Measurements from ENCODE around the gene RGS2.

RGS2 gene, protein sequence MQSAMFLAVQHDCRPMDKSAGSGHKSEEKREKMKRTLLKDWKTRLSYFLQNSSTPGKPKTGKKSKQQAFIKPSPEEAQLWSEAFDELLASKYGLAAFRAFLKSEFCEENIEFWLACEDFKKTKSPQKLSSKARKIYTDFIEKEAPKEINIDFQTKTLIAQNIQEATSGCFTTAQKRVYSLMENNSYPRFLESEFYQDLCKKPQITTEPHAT

DNA sequence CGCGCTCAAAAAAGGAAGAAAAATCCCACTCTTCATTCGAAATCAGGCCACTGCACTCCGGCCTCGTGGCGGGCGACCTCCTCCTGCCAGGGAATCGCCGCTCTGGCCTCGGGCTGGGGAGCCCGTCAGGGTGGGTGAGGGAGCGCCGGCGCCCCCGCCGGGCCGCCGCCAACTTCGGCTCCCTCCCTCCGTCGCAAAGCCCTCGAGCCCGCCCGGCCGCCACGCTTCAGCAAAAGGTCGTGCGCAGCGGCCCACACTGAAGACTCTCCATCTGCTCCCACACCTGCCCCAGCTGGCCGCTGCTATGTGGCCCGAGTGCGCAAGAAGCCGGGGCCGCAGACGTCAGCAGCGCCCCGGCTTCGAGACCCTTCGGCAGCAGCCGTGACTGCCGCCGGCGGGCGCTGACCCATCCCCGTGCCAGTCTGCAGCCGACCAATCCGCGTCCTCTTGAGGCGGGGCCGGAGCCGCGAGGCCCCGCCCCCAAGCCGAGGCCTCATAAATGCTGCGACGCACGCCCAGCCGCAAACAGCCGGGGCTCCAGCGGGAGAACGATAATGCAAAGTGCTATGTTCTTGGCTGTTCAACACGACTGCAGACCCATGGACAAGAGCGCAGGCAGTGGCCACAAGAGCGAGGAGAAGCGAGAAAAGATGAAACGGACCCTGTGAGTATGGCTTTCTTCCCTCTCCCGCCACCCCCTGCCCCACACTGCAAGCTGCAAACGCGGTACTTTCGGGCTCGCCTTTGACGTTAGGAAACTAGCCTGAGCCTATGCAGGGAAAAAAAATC lies at the start of gene RGS2:
Gene RGS2, plus strand, starts transcription at position 522 of the 789 bp plus-strand sequence. Its CDS starts 33 bp downstream, at position 555.
- peak; percentile 89 for DNase-seq

GRCh38 chr1:192759104-192759503 lies 49.7 kb upstream of the RGS2 start:
- DNase-seq: no peak

DNA sequence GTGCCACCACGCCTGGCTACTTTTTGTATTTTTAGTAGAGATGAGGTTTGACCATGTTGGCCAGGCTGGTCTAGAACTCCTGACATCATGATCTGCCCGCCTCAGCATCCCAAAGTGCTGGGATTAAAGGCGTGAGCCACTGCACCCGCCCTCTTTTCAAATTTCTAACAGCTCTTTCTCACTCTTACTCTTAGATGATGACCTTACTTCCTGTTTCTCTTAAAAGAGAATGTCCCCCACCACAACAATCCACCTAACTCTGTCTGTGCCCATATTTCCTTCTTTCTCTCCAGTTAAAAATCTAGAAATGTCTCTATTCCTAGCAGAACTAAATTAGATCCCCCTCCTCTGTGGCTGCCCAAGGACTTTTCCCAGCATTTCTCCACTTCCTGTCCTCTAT lies 46.6 kb upstream of the RGS2 start:
- no peak for DNase-seq

GRCh38 chr1:192763243-192763642 lies 45.6 kb upstream of the RGS2 start:
- no peak for DNase-seq

GRCh38 chr1:192763756-192764155 lies 45.1 kb upstream of the RGS2 start:
- no peak for DNase-seq

DNA sequence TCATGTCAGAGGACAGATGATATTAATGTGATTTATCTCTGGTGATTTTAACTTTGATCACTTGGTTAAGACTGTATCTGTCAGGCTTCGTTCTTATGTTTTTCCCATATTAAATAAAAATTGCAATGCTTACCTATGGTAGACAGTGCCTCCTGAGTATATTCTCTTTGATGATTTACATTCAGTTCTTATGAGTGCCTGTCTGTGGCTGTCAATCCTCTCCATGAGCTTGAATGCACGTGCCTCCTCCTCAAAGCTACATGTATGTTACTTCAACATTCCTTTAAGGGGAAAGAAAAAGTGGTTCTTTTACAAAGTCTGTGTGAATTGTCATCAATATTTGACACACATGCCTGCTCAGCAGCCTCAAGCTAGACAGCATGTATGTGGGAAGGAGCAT lies 44.2 kb upstream of the RGS2 start:
- DNase-seq: no peak

DNA sequence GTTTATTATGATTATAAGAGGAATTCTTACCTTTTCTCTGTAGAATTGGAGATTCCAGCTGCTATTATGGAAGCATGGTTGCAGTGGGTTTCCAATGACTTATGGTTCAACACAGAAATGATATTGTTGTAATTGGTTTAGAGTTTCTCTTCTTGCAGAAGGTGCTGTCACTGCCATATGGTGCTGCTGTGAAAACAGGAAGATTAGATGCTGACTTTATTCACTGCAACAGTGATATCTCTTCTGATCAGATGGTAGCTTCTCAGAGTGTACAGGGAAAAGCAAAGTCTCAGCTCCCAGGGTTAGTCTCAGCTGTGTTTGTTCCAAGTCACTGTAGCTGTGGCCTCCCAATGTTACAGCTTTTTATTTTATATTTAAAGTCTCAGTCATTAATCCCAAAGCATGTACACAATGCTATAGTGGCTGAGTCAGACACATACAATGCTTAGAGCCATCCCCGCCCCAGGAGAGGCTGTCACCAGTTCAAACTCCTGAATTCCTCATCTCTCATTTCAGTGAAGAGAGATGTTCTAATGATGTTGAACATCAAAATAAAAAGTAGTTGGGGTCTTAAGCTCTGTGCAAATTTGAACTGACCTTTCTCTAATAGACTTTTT lies 42.7 kb upstream of the RGS2 start:
- no peak for DNase-seq

DNA sequence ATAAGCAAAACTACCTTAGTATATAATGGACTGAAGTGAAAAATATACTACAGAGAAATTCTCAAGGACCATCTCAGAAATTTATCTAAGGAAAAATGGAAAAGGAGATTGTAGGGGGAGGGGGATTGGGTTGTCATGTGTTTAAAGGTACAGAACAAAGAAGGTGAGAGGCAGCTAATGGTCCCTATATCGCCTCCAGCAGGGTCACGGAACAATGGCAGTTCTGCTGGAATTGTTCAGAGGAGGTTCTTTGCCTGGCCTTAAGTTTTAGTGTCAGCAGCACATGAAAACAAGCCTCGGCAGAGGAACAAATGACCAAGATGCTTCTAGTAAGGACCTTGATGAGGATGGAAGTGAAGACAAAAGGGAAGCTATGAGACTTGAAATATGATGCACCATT lies 42.0 kb upstream of the RGS2 start:
- no peak for DNase-seq

DNA sequence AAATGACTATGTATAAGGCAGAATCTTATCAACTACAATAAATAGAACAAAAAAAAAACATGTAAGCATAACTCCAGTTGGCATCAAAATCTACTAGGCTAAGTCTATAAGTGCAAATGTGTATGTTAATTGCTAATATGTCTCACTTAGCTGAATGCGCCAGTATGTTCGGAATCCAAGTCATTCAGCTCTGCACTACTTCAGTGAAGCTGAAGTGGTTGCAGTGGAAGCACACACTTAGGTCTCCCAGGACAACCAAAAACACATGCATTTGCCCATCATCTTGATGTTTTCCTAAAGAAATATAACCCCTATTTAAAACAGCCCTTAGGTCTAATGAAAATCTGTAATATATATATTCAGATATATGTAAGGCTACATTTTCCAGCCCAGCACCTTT lies 41.0 kb upstream of the RGS2 start:
- DNase-seq: no peak

- DNase-seq: no peak
Measured at GRCh38 chr1:192768463-192768862, 40.4 kb upstream of the RGS2 start.

- no peak for DNase-seq
Measured at GRCh38 chr1:192771341-192771740, 37.5 kb upstream of the RGS2 start.

- no peak for DNase-seq
Measured at GRCh38 chr1:192775631-192776030, 33.2 kb upstream of the RGS2 start.

DNA sequence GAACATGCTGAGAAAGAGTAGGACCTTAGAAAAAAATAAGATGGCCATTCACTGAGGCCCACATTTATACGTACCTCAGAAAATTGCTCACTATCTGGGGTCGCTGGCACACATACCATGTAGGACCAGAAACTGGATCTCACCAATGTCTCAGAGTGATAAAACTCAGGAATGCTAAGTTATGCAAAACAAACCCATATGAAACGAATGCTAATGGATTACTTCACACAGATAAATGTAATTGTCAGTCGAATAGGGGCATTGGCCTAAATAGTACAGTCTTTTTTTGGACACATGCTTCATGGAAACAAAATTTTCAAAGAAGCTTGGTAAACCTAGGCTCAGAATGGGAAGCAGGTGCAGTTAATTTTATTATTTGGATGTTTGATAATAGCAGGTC lies 32.6 kb upstream of the RGS2 start:
- no peak for DNase-seq

GRCh38 chr1:192776998-192777397 lies 31.8 kb upstream of the RGS2 start:
- DNase-seq: no peak

DNA sequence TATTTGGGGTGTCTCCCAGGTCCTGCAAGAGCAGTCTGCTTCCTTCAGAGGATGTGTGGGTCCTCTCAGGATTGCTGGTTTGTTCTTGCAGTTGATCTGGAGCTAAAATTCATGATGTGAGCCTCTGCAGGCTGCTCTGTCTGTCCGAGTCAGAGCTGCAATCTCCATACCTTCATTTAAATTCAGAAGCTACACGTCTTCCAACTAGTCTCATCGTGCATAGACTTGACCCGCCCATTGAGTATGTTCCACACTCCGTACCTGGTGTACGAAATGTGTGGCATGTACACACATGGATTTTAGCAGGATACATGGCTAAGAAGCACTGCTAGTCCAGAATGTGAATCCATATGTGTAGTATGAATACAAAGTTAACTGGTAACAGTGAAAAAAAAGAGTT lies 25.0 kb upstream of the RGS2 start:
- no peak for DNase-seq

GRCh38 chr1:192784397-192784796 lies 24.4 kb upstream of the RGS2 start:
- no peak for DNase-seq

GRCh38 chr1:192786576-192786975 lies 22.3 kb upstream of the RGS2 start:
- no peak for DNase-seq

DNA sequence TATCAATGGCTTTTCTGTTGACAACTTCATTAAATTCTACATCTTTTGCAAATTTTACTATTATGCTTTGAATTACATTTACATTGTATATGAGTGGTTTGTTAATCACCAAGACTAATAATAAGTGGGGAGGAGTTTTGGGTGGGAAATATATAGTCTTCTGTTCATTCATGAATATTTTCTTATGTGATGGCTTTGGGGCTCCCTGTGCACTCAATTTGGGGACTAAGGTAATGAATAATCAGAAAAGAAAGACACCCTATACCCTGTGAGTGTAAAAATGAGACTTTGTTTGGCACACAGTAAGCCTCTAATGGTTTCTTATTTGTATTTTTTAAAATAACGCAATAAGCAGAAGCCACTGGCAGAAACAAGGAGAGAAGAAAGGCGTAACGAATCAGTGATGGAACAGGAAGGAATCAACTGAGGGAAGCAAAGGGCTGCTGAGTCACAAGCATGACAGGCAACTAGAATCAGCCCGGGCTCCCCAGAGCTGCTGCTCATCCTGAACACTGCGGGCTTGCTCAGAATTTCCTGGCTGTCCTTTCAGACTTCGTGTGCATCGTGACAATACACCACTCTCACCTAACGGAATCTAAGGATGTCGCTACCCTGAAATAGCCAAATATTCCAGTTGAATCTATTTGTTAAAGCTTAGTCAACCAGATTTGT lies 20.8 kb upstream of the RGS2 start:
- DNase-seq: peak; percentile 24

DNA sequence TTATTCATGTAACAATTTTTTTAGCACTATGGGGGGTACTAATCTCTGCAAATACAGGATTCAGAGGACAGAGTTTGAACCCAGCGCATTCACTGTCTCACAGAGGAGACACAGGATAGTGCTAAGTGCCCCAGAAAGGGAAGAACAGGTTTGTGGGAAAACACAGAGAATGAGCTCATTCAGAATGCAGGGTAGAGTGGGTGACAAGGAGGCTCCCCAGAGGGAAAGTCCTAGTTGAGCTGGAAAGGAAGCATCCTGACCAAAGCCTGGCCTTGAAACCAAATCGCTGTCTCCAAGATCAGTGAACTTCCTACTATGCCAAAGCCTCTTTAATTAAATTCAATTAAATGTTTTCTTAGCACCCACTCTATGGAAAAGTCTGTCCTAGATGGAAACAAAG lies 19.0 kb upstream of the RGS2 start:
- no peak for DNase-seq

DNA sequence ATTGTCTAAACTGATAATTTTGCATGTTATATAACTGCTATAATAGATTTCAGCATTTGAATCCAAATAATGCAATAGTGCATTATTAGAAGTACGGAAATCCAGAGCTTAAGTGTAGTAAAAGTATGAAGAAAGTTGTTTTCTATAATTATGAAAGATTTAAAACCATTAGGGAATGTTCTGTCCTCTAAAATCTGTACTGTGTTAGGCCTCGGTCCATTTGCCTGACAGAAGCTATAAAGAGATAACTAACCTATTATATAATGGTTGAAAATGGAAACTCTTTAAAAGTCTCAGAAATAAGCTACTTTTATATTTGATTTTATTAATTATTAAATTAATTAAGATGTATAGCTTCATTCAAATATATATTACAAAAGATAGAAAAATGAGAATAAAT lies 16.2 kb upstream of the RGS2 start:
- no peak for DNase-seq

DNA sequence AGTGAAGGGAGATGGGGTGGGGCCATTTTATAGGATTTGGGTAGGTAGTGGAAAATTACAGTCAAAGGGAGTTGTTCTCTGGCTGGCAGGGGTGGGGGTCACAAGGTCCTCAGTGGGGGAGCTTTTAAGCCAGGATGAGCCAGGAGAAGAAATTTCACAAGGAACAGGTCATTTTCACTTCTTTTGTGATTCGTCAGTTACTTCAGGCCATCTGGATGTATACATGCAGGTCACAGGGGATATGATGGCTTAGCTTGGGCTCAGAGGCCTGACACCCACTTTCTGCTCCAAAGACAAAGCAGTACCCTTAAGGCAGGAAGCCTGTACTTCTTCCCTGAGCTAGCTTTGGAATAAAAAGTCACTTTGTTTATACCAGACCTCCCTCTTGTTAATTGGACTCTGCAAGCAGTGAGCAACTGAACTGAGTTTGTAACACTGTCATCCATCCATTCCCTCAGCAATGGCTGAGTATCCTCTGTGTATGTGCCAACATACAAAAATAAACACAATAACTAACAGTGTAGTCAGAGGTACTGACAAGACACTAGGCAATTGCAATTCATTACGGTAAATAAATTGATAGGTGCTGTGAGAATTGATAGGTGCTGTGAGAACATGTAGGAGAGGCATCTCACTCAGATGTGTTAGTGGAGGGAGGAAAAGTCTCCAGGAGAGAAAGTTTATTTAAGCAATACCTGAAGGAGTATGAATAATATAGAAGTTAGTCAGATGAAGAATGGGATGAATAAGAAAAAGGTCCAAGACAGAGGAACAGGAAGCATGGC lies 14.7 kb upstream of the RGS2 start:
- peak; percentile 36 for DNase-seq

- no peak for DNase-seq
Measured at GRCh38 chr1:192794768-192795035, 14.1 kb upstream of the RGS2 start.

GRCh38 chr1:192795916-192796618 lies 12.8 kb upstream of the RGS2 start:
- DNase-seq: no peak
